WTC11 (cell line): ENCODE data around the gene CDHR5.

Source experiments
- ARID4B ChIP-seq: sonication (generic); formaldehyde crosslinking; IDR thresholded peaks from 2 replicates; pipeline ENCODE4 v1.8.0; 2023; ENCODE audit warnings: missing genetic modification reagents, mild to moderate bottlenecking, borderline replicate concordance
- CTCF ChIP-seq: fragments of 200-600 bp; IDR thresholded peaks from 2 replicates; pipeline ENCODE4 v1.8.0; 2022; ENCODE audit warnings: antibody characterized with exemption
- EMX1 ChIP-seq: fragments of 250-450 bp; sonication (Bioruptor Pico); IDR thresholded peaks from 2 replicates; pipeline ENCODE4 v1.8.0; 2021; ENCODE audit warnings: mild to moderate bottlenecking
- MLX ChIP-seq: sonication (generic); formaldehyde crosslinking; IDR thresholded peaks from 2 replicates; pipeline ENCODE4 v1.8.1; 2023; ENCODE audit warnings: mild to moderate bottlenecking, missing genetic modification reagents, moderate library complexity
- MXD4 ChIP-seq: fragments of 250-450 bp; sonication (Bioruptor Pico); IDR thresholded peaks from 2 replicates; pipeline ENCODE4 v1.8.0; 2021; ENCODE audit warnings: mild to moderate bottlenecking, moderate library complexity, borderline replicate concordance
- SP1 ChIP-seq: sonication (generic); formaldehyde crosslinking; conservative IDR thresholded peaks from 2 replicates; pipeline ENCODE4 v1.8.1; 2022; ENCODE audit warnings: missing genetic modification reagents
- ZBTB21 ChIP-seq: sonication (generic); formaldehyde crosslinking; IDR thresholded peaks from 2 replicates; pipeline ENCODE4 v1.8.1; 2023; ENCODE audit warnings: mild to moderate bottlenecking, missing genetic modification reagents, borderline replicate concordance

GRCh38 chr11:601573-602245 lies 23.0 kb downstream of the CDHR5 start:
- TF ChIP-seq SP1 (CRISPR knock-in tag): no peak
- TF ChIP-seq EMX1 (CRISPR knock-in tag): no peak
- no peak for TF ChIP-seq CTCF
- TF ChIP-seq MLX (CRISPR knock-in tag): no peak
- no peak for TF ChIP-seq MXD4 (CRISPR knock-in tag)
- TF ChIP-seq ZBTB21 (CRISPR knock-in tag): no peak
- TF ChIP-seq ARID4B: no peak
